CD8-positive, alpha-beta memory T cell (primary cell): Measurements from ENCODE around the gene BCL2A1. TPM values are rescaled to one million over a fixed set of nuclear protein-coding genes. Genes with fewer than 3 reads are reported as not detected.
"Not testable (repeated sequence)": the region's sequence is repeated elsewhere in the genome, so short reads cannot be mapped to it uniquely, and the experiment has no call there.

Experiments used
- CTCF ChIA-PET: fragments of 350-600 bp; sonication (Branson Sonifier 250); formaldehyde crosslinking; loops from one replicate; lab custom pipeline; 2021; ENCODE audit warnings: antibody characterized with exemption; lab: Charles Lee
- POLR2A ChIA-PET: fragments of 350-600 bp; sonication (Branson Sonifier 250); formaldehyde crosslinking; loops from one replicate; lab custom pipeline; 2021; ENCODE audit warnings: antibody characterized with exemption; lab: Charles Lee
- DNase-seq, 5 donors: peaks; one replicate each; pipeline versions ENCODE4 v3.0.0 to v3.0.0-alpha.2; 2020 to 2022; ENCODE audit warnings: mixed read lengths in 1 of 5
- H3K27ac ChIP-seq: one replicate; pipeline ENCODE4 v1.7.0; 2013; ENCODE audit warnings: low read depth, mild to moderate bottlenecking, low read length, moderate library complexity
- H3K27me3 ChIP-seq: 2 replicates; pipeline ENCODE4 v1.7.0; 2013; ENCODE audit warnings: low read length, mild to moderate bottlenecking; ENCODE audit not compliant: insufficient read depth, poor library complexity, severe bottlenecking
- H3K36me3 ChIP-seq: 2 replicates; pipeline ENCODE4 v1.7.0; 2013; ENCODE audit warnings: mild to moderate bottlenecking, low read length, moderate library complexity; ENCODE audit not compliant: insufficient read depth
- H3K4me1 ChIP-seq: 2 replicates; pipeline ENCODE4 v1.7.0; 2013; ENCODE audit warnings: mild to moderate bottlenecking, low read length, moderate library complexity; ENCODE audit not compliant: insufficient read depth
- H3K4me3 ChIP-seq: 2 replicates; pipeline ENCODE4 v1.7.0; 2013; ENCODE audit warnings: mild to moderate bottlenecking, low read length
- H3K9me3 ChIP-seq: 2 replicates; pipeline ENCODE4 v1.7.0; 2013; ENCODE audit warnings: mild to moderate bottlenecking, low read length
- H3K27ac Mint-ChIP-seq, 8 donors: one replicate each; pipeline ENCODE4 v1.8.0; 2020 to 2021; ENCODE audit warnings: mixed read lengths in 8 of 8, mild to moderate bottlenecking in 6 of 8, inconsistent platforms in 3 of 8, moderate library complexity in 3 of 8
- H3K27me3 Mint-ChIP-seq, 2 donors: one replicate each; pipeline ENCODE4 v1.8.0; 2020 to 2021; ENCODE audit warnings: mixed read lengths in 2 of 2, mild to moderate bottlenecking in 1 of 2, moderate library complexity in 1 of 2
- H3K36me3 Mint-ChIP-seq, 3 donors: one replicate each; pipeline ENCODE4 v1.8.0; 2020 to 2021; ENCODE audit warnings: mixed read lengths in 3 of 3, inconsistent platforms in 1 of 3, mild to moderate bottlenecking in 1 of 3
- H3K4me1 Mint-ChIP-seq, 3 donors: one replicate each; pipeline ENCODE4 v1.8.0; 2020 to 2021; ENCODE audit warnings: mixed read lengths in 3 of 3, inconsistent platforms in 1 of 3, mild to moderate bottlenecking in 1 of 3
- H3K4me3 Mint-ChIP-seq, 7 donors: one replicate each; pipeline ENCODE4 v1.8.0; 2020 to 2021; ENCODE audit warnings: mixed read lengths in 7 of 7, mild to moderate bottlenecking in 6 of 7, moderate library complexity in 4 of 7, inconsistent platforms in 2 of 7
- H3K9me3 Mint-ChIP-seq, 5 donors: one replicate each; pipeline ENCODE4 v1.8.0; 2020 to 2022; ENCODE audit warnings: mixed read lengths in 5 of 5, mild to moderate bottlenecking in 3 of 5, moderate library complexity in 2 of 5, inconsistent platforms in 1 of 5
- polyA plus RNA-seq: library from polyadenylated mRNA; unstranded; fragments of 300-500 nt; fragmentation: Illumina TruSeq; gene quantifications from one replicate; pipeline ENCODE4 v1.2.3, GENCODE V29; 2021
- total RNA-seq, 2 experiments: library from RNA; stranded (reverse); gene quantifications; one replicate each; pipeline ENCODE4 v1.2.3, GENCODE V29; 2021

Gene BCL2A1
- total and polyA plus RNA-seq, 3 experiments from 2014 or later: 29.5 to 56.8 (median 55.8) TPM

DNA sequence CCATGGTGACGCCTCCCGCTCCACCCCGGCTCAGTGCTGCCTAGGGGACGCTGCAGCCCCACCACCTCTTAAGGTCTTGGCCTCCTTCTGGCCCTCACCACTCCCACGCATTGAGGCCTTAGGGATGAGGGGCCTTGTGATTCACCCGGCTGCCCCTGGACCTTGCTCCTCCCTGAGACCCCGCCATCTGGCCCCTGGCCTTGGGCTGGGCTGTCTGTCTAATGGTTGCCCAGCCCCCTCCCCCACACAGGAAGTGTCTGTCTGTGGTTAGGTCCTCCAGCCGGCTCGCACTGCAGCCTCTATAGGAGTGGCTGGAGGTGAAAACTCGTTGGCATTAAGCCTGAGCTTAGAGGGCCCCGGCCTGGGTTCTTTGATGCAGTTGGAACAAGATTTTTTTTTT lies 52.7 kb downstream of the BCL2A1 start:
- Histone ChIP-seq H3K9me3 (peaks cover 41% of the 10 kb centered on the region), H3K27me3 (no peaks in the 10 kb centered on the region), H3K36me3 (no peaks in the 10 kb centered on the region), H3K27ac (no peak overlapping the region), H3K4me1 (peaks cover 9% of the 10 kb centered on the region), H3K4me3 (no peak overlapping the region)
- POLR2A ChIA-PET: no interaction called here
- peak overlapping the region in 1 of 8 donors; percentile 33 for H3K27ac Mint-ChIP-seq
- no peak for DNase-seq
- CTCF ChIA-PET: no interaction called here
- no peaks in the 10 kb centered on the region for H3K27me3 Mint-ChIP-seq
- H3K36me3 Mint-ChIP-seq: peaks cover 19 to 60% (median 47%) of the 10 kb centered on the region in 3 donors
- H3K9me3 Mint-ChIP-seq: peaks cover 40 to 82% (median 74%) of the 10 kb centered on the region in 5 donors
- peaks cover 15 to 24% (median 20%) of the 10 kb centered on the region in 3 donors for H3K4me1 Mint-ChIP-seq
- no peak overlapping the region for H3K4me3 Mint-ChIP-seq

DNA sequence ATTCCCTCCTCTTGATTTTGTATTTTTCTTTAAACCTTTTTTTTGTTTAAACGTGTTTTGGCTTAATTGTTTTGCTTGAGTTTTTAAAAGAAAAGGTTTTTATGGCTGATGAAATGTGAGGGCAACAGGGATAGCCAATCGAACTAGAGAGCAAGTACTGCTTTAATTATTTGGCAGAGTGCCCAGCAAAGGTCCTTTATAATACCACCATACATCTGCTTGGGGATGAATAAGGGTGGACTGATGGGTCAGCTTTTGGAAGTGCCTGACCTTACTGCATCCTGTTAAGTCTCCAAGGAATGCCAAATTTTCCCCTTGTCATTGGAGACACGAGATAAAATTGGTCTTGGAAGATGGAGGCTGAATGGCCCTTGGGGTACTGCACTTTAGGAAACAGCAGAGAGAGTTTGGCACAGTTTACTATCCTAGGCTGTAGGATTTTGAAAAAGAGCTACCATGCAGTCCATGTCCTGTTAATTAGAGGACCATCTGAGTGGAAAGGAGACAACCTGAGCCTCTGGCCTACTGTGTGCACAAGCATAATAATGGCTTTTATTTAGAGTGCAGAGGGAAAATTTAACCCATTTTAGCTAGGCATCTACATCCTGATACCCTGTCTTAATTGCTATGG lies 54.4 kb downstream of the BCL2A1 start:
- Histone ChIP-seq H3K27ac (no peak overlapping the region), H3K36me3 (no peaks in the 10 kb centered on the region), H3K4me1 (no peaks in the 10 kb centered on the region), H3K9me3 (peaks cover 41% of the 10 kb centered on the region), H3K4me3 (no peak overlapping the region), H3K27me3 (no peaks in the 10 kb centered on the region)
- ChIA-PET POLR2A (no interaction called here), CTCF (interaction anchor here (0.9 to 1.4 kb wide), 2 partner anchors 15 to 535 kb away, joined by 3 to 4 read pairs; no protein-coding TSS in a partner anchor)
- Mint-ChIP-seq H3K27ac (peak overlapping the region in 1 of 8 donors; percentile 84), H3K4me1 (peaks cover 4 to 9% (median 5%) of the 10 kb centered on the region in 3 donors), H3K9me3 (peaks cover 40 to 76% (median 72%) of the 10 kb centered on the region in 5 donors), H3K36me3 (peaks cover 16 to 51% (median 34%) of the 10 kb centered on the region in 3 donors), H3K4me3 (no peak overlapping the region), H3K27me3 (no peaks in the 10 kb centered on the region)
- DNase-seq: no peak

DNA sequence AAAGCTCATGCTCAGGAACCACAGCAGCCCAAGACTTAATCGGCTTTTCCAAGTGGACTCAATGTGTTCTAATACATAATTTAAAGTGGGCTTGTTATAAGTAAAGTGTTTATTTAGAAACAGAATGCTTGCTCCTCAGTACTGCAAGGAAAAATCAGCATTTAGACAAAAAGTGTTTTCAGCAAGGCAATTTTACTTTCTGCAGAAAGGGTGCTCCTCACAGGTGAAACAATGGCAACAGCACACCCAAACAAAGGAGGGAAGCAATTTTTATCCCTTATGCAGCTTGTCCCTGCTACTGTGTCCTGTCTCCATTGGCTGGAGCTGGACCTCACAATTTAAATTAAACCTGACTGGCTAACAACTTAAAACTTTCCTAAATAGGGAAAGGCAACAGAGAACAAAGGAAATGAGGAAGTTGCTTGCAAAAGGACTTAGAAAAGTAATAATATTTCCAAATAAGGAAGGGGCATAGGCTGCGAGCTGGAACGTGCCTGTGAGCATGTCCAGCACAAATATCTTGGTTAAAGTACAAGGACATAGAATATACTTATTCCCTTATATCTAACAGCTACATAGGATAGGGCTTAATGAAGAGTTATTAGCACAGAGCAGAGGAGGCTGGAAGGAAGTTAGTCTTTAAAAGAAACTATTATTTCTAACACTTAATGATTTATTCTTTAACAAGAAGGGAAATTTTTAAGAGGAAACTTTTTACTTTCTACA lies 55.1 kb downstream of the BCL2A1 start:
- Mint-ChIP-seq H3K36me3 (peaks cover 12 to 51% (median 29%) of the 10 kb centered on the region in 3 donors), H3K9me3 (peaks cover 36 to 71% (median 67%) of the 10 kb centered on the region in 5 donors), H3K27ac (peak overlapping the region in 2 of 8 donors; percentile 22 to 29)
- H3K27ac ChIP-seq, H3K4me1 Mint-ChIP-seq, H3K27me3 ChIP-seq, H3K4me3 ChIP-seq, DNase-seq, H3K4me1 ChIP-seq, H3K36me3 ChIP-seq, H3K27me3 Mint-ChIP-seq, CTCF ChIA-PET, POLR2A ChIA-PET, H3K4me3 Mint-ChIP-seq: not testable (repeated sequence)
- peaks cover 41% of the 10 kb centered on the region for H3K9me3 ChIP-seq

DNA sequence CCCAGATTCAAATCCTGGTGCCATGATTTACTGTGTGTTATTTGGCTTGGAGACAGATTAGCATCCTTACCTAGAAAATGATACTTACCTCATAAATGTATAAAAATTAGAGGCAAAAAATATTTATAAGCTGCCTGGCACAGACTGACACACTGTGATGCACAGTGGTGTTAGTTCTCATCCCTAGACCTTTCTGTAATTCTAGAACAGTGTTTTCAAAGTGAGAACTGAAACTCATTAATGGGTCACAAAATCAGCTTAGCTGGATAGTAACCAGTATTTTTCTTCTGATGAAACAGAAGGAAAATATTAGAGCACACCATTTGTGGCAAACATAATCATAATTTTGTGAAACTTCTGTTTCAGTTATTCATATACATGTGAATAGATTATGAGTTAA lies 56.3 kb downstream of the BCL2A1 start:
- POLR2A ChIA-PET: no interaction called here
- Histone ChIP-seq H3K4me3 (no peak overlapping the region), H3K27me3 (no peaks in the 10 kb centered on the region), H3K27ac (no peak overlapping the region), H3K36me3 (no peaks in the 10 kb centered on the region), H3K4me1 (no peaks in the 10 kb centered on the region), H3K9me3 (peaks cover 36% of the 10 kb centered on the region)
- no peak for DNase-seq
- H3K4me1 Mint-ChIP-seq: peaks cover 0 to 4% (median 2%) of the 10 kb centered on the region in 3 donors
- no peak overlapping the region for H3K27ac Mint-ChIP-seq
- CTCF ChIA-PET: no interaction called here
- no peaks in the 10 kb centered on the region for H3K27me3 Mint-ChIP-seq
- peaks cover 41 to 62% (median 58%) of the 10 kb centered on the region in 5 donors for H3K9me3 Mint-ChIP-seq
- H3K4me3 Mint-ChIP-seq: no peak overlapping the region
- H3K36me3 Mint-ChIP-seq: peaks cover 12 to 56% (median 22%) of the 10 kb centered on the region in 3 donors

Other genes starting within 250 kb of the BCL2A1 start
- gene MTHFS, start 74.2 kb downstream of the BCL2A1 start, total RNA-seq: 10 to 100 TPM; 30.2 to 31.1 TPM
- 63.4 TPM for gene MTHFS, start 74.2 kb downstream of the BCL2A1 start, polyA plus RNA-seq
- gene ZFAND6, start 88.5 kb upstream of the BCL2A1 start, total RNA-seq: 10 to 100 TPM; 27.5 to 28.6 TPM
- gene ZFAND6, start 88.5 kb upstream of the BCL2A1 start, polyA plus RNA-seq: 111 TPM
- 10 to 100 TPM; 63.8 TPM for gene FAH, start 181.8 kb upstream of the BCL2A1 start, total RNA-seq
- 4.8 TPM for gene FAH, start 181.8 kb upstream of the BCL2A1 start, polyA plus RNA-seq